Measurements from ENCODE around the gene CARD19.

Gene CARD19

DNA sequence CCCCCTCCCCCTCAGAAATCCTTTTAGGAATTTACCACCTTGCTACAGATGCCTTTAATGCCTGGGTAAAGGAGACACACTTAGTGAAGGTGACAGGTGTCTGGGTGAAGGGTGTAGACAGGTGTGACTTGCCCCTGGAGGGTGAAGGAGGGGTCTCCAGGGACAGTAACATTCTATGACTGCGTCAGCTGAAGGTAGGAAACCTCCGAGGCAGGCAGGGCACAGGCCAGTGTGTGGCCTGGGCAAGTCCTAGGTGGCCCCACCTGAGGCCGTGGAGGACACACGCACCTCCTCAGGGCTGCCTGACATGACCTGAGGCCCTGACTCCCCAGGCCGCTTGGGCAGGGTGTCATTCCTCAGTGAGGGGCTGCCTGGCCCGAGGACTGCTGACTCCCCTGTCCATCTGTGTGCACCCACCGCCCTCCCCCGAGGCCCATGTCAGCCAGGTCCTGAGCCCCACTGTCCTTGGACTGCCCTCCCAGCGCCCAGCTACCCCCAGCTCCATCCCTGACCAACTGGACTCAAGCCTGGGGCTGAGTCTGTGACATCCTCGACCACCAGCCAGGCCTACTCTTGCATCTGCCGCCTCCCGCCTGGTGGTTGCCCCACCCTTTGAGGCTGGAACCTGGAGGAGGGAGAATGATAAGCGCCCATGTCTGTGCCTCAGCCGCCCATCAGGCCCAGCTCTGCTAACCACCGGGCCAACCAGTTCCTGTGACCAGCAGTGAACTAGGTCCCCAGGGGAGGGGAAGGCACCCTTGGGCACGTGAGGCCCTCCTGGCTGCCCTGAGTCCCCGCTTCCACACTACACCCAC, 18.4 kb downstream of the CARD19 start:
- no peak for ATAC-seq
- TF ChIP-seq TCF4 (CRISPR knock-in tag; IDR thresholded peaks at IDR 0.05; ENCODE audit: borderline replicate concordance): no peak
- TF ChIP-seq, protein P1, sequence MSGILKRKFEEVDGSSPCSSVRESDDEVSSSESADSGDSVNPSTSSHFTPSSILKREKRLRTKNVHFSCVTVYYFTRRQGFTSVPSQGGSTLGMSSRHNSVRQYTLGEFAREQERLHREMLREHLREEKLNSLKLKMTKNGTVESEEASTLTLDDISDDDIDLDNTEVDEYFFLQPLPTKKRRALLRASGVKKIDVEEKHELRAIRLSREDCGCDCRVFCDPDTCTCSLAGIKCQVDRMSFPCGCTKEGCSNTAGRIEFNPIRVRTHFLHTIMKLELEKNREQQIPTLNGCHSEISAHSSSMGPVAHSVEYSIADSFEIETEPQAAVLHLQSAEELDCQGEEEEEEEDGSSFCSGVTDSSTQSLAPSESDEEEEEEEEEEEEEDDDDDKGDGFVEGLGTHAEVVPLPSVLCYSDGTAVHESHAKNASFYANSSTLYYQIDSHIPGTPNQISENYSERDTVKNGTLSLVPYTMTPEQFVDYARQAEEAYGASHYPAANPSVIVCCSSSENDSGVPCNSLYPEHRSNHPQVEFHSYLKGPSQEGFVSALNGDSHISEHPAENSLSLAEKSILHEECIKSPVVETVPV (CRISPR knock-in tag; IDR thresholded peaks at IDR 0.05): no peak
- TF ChIP-seq ZC3H10 (CRISPR knock-in tag; IDR thresholded peaks at IDR 0.05): no peak
- TF ChIP-seq ZNF565 (CRISPR knock-in tag; conservative IDR thresholded peaks at IDR 0.05; ENCODE audit: low read depth): no peak
- TF ChIP-seq RARB (CRISPR knock-in tag; IDR thresholded peaks at IDR 0.05): no peak
- no peak for TF ChIP-seq CSDC2 (CRISPR knock-in tag; IDR thresholded peaks at IDR 0.05)
- TF ChIP-seq PPARA (CRISPR knock-in tag; IDR thresholded peaks at IDR 0.05; ENCODE audit: borderline replicate concordance): no peak
- no peak for TF ChIP-seq ZNF8 (CRISPR knock-in tag; IDR thresholded peaks at IDR 0.05)
- TF ChIP-seq ARNTL (CRISPR knock-in tag; IDR thresholded peaks at IDR 0.05; ENCODE audit: borderline replicate concordance, low read depth): no peak
- no peak for TF ChIP-seq ESRRG (CRISPR knock-in tag; IDR thresholded peaks at IDR 0.05)
- TF ChIP-seq, protein P2, sequence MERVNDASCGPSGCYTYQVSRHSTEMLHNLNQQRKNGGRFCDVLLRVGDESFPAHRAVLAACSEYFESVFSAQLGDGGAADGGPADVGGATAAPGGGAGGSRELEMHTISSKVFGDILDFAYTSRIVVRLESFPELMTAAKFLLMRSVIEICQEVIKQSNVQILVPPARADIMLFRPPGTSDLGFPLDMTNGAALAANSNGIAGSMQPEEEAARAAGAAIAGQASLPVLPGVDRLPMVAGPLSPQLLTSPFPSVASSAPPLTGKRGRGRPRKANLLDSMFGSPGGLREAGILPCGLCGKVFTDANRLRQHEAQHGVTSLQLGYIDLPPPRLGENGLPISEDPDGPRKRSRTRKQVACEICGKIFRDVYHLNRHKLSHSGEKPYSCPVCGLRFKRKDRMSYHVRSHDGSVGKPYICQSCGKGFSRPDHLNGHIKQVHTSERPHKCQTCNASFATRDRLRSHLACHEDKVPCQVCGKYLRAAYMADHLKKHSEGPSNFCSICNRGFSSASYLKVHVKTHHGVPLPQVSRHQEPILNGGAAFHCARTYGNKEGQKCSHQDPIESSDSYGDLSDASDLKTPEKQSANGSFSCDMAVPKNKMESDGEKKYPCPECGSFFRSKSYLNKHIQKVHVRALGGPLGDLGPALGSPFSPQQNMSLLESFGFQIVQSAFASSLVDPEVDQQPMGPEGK (CRISPR knock-in tag; IDR thresholded peaks at IDR 0.05; ENCODE audit: borderline replicate concordance): no peak
- TF ChIP-seq ZFP3 (CRISPR knock-in tag; IDR thresholded peaks at IDR 0.05): no peak
- TF ChIP-seq GLIS3 (CRISPR knock-in tag; IDR thresholded peaks at IDR 0.05): no peak

DNA sequence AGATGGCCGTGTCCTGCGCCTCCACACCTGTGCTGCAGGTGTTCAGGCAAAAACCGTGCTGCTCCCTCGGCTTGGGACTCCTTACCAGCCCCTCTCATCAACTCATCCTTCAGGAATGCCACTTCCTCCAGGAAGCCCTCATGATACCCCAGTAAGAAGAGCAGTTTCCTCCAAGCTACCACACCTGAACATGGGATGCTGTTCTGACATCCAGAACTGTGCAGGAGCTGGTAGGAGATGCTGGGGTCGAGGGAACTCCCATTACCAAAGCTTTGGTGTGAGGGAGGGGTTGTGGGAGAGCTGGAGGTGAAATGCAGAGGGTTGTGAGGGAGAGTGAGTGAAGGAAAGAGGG, 18.9 kb downstream of the CARD19 start:
- no peak for ATAC-seq
- TF ChIP-seq, protein P3, sequence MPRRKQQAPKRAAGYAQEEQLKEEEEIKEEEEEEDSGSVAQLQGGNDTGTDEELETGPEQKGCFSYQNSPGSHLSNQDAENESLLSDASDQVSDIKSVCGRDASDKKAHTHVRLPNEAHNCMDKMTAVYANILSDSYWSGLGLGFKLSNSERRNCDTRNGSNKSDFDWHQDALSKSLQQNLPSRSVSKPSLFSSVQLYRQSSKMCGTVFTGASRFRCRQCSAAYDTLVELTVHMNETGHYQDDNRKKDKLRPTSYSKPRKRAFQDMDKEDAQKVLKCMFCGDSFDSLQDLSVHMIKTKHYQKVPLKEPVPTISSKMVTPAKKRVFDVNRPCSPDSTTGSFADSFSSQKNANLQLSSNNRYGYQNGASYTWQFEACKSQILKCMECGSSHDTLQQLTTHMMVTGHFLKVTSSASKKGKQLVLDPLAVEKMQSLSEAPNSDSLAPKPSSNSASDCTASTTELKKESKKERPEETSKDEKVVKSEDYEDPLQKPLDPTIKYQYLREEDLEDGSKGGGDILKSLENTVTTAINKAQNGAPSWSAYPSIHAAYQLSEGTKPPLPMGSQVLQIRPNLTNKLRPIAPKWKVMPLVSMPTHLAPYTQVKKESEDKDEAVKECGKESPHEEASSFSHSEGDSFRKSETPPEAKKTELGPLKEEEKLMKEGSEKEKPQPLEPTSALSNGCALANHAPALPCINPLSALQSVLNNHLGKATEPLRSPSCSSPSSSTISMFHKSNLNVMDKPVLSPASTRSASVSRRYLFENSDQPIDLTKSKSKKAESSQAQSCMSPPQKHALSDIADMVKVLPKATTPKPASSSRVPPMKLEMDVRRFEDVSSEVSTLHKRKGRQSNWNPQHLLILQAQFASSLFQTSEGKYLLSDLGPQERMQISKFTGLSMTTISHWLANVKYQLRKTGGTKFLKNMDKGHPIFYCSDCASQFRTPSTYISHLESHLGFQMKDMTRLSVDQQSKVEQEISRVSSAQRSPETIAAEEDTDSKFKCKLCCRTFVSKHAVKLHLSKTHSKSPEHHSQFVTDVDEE (CRISPR knock-in tag; IDR thresholded peaks at IDR 0.05): no peak
- no peak for TF ChIP-seq CSDC2 (CRISPR knock-in tag; IDR thresholded peaks at IDR 0.05)
- TF ChIP-seq ZC3H10 (CRISPR knock-in tag; IDR thresholded peaks at IDR 0.05): no peak
- TF ChIP-seq OSR1 (CRISPR knock-in tag; IDR thresholded peaks at IDR 0.05): no peak
- TF ChIP-seq PPARA (CRISPR knock-in tag; IDR thresholded peaks at IDR 0.05; ENCODE audit: borderline replicate concordance): no peak
- no peak for TF ChIP-seq RARB (CRISPR knock-in tag; IDR thresholded peaks at IDR 0.05)
- no peak for TF ChIP-seq TCF4 (CRISPR knock-in tag; IDR thresholded peaks at IDR 0.05; ENCODE audit: borderline replicate concordance)
- TF ChIP-seq, protein P4, sequence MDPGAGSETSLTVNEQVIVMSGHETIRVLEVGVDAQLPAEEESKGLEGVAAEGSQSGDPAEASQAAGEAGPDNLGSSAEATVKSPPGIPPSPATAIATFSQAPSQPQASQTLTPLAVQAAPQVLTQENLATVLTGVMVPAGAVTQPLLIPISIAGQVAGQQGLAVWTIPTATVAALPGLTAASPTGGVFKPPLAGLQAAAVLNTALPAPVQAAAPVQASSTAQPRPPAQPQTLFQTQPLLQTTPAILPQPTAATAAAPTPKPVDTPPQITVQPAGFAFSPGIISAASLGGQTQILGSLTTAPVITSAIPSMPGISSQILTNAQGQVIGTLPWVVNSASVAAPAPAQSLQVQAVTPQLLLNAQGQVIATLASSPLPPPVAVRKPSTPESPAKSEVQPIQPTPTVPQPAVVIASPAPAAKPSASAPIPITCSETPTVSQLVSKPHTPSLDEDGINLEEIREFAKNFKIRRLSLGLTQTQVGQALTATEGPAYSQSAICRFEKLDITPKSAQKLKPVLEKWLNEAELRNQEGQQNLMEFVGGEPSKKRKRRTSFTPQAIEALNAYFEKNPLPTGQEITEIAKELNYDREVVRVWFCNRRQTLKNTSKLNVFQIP (CRISPR knock-in tag; IDR thresholded peaks at IDR 0.05; ENCODE audit: borderline replicate concordance, low read depth): no peak
- TF ChIP-seq TOX (CRISPR knock-in tag; IDR thresholded peaks at IDR 0.05; ENCODE audit: borderline replicate concordance): no peak
- TF ChIP-seq ISL1 (CRISPR knock-in tag; IDR thresholded peaks at IDR 0.05): no peak
- TF ChIP-seq, protein P5, sequence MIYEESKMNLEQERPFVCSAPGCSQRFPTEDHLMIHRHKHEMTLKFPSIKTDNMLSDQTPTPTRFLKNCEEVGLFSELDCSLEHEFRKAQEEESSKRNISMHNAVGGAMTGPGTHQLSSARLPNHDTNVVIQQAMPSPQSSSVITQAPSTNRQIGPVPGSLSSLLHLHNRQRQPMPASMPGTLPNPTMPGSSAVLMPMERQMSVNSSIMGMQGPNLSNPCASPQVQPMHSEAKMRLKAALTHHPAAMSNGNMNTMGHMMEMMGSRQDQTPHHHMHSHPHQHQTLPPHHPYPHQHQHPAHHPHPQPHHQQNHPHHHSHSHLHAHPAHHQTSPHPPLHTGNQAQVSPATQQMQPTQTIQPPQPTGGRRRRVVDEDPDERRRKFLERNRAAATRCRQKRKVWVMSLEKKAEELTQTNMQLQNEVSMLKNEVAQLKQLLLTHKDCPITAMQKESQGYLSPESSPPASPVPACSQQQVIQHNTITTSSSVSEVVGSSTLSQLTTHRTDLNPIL (CRISPR knock-in tag; IDR thresholded peaks at IDR 0.05; ENCODE audit: low read depth): no peak
- TF ChIP-seq, protein P1 (CRISPR knock-in tag; IDR thresholded peaks at IDR 0.05): no peak
- no peak for TF ChIP-seq ZFP30 (CRISPR knock-in tag; IDR thresholded peaks at IDR 0.05)
- TF ChIP-seq ZNF70 (CRISPR knock-in tag; IDR thresholded peaks at IDR 0.05): no peak
- TF ChIP-seq ARNTL (CRISPR knock-in tag; IDR thresholded peaks at IDR 0.05; ENCODE audit: borderline replicate concordance, low read depth): no peak
- TF ChIP-seq ESRRG (CRISPR knock-in tag; IDR thresholded peaks at IDR 0.05): no peak

Data from SK-N-SH treated with all-trans-retinoic acid at 6 μM for 48 hours (cell line).